ENCODE measurements around the gene ATM.

ATM gene

DNA sequence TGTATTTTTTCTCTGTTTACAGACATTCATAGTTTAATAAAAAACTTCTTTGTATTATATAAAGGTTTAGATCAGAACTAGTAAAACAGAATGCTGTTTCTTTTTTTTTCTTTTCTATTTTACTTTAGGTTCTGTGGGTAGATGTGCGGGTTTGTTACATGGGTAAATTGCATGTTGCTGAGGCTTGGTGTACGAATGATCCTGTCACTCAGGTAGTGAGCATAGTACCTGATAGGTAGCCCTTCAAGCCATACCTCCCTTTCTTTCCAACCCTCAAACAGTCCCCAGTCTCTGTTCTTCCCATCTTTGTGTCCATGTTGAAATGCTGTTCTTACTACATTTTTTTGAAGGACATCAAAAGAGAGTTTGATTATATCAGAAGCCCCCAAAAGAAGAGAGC is 3.2 kb downstream of the ATM start:
- no peak for DNase-seq (ENCODE audit: low read depth)
- H3K4me3 ChIP-seq (ENCODE audit: low read depth, low read length), result no peak overlapping the region; the same call in 1 of the 2 replicates
- TF ChIP-seq, protein P1, sequence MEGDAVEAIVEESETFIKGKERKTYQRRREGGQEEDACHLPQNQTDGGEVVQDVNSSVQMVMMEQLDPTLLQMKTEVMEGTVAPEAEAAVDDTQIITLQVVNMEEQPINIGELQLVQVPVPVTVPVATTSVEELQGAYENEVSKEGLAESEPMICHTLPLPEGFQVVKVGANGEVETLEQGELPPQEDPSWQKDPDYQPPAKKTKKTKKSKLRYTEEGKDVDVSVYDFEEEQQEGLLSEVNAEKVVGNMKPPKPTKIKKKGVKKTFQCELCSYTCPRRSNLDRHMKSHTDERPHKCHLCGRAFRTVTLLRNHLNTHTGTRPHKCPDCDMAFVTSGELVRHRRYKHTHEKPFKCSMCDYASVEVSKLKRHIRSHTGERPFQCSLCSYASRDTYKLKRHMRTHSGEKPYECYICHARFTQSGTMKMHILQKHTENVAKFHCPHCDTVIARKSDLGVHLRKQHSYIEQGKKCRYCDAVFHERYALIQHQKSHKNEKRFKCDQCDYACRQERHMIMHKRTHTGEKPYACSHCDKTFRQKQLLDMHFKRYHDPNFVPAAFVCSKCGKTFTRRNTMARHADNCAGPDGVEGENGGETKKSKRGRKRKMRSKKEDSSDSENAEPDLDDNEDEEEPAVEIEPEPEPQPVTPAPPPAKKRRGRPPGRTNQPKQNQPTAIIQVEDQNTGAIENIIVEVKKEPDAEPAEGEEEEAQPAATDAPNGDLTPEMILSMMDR (IDR thresholded peaks at IDR 0.05; ENCODE audit: low read depth, low read length, missing control alignments), result no peak

DNA sequence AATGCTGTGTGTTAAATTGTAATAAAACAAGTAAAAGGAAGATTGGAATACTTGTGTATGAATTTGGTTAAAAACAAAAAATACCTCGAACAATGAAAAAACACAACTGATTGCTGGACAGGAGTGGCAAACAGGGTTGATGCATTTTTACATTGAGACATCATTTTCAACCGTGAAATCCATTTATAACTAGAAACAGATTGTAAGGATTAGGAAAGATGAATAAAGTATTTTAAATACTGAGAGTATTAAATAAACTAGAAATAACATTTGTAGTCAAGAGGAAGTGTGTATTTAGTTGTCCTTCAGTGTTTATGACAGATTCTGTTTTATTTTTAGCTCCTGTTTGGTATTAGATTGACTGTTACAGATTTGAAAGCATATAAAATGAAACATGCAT is 5.4 kb downstream of the ATM start:
- H3K4me3 ChIP-seq (ENCODE audit: low read depth, low read length), result no peak overlapping the region
- DNase-seq (ENCODE audit: low read depth), result no peak
- TF ChIP-seq, protein P1 (IDR thresholded peaks at IDR 0.05; ENCODE audit: low read depth, low read length, missing control alignments), result no peak

DNA sequence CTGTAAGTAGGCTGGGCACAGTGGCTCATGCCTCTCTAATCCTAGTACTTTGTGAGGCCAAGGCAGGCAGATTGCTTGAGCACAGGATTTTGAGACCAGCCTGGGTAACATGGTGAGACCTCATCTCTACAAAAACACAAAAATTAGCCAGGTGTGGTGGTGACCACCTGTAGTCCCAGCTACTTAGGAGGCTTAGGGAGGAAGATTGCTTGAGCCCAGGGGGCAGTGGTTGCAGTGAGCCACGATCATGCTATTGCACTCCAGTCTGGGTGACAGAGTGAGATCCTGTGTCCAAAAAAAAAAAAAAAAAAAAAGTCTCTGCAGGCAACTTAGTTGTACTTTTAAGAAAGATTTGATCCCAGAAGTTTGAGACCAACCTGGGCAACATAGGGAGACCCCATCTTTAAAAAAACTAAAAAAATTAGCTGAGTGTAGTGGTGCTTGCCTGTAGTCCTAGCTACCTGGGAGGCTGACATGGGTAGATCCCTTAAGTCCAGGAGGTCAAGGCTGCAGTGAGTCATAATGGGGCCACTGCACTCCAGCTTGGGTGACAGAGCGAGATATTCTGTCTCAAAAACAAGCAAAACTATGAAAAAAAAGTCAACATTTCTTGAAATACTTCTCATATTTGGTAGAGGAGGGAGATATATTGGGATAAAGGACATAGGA is 10.5 kb downstream of the ATM start:
- TF ChIP-seq, protein P1 (IDR thresholded peaks at IDR 0.05; ENCODE audit: low read depth, low read length, missing control alignments), result no peak
- DNase-seq (ENCODE audit: low read depth), result no peak
- no peak overlapping the region for H3K4me3 ChIP-seq (ENCODE audit: low read depth, low read length)

DNA sequence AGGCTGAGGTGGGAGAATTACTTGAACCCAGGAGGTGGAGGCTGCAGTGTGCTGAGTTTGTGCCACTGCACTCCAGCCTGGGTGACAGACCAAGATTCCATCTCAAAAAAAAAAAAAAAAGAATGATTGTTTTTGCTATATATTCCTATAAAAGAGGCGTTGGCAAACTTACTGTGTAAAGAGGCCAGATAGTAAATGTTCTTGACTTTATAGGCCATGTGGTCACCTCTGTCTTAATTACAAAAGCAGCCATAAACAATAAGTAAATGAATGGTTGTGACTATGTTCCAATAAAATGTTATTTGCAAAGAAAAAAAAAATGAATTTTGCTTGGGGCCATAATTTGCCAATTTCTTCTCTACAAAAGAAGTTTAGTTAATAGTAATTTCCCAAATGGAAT is 12.3 kb downstream of the ATM start:
- no peak overlapping the region for H3K4me3 ChIP-seq (ENCODE audit: low read depth, low read length)
- TF ChIP-seq, protein P1 (IDR thresholded peaks at IDR 0.05; ENCODE audit: low read depth, low read length, missing control alignments), result no peak
- no peak for DNase-seq (ENCODE audit: low read depth)

DNA sequence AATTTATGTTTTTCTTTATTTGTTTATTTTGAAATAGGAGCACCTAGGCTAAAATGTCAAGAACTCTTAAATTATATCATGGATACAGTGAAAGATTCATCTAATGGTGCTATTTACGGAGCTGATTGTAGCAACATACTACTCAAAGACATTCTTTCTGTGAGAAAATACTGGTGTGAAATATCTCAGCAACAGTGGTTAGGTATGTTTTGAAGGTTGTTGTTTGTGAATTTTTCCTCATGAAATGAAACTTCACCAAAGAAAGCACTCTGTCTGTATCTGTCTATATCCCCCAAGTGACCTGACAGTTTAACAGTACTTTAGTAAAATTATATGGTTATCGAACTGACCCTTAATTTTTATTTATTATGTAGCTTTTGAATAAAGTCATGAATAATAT is 12.8 kb downstream of the ATM start:
- DNase-seq (ENCODE audit: low read depth), result no peak
- TF ChIP-seq, protein P1 (IDR thresholded peaks at IDR 0.05; ENCODE audit: low read depth, low read length, missing control alignments), result no peak
- H3K4me3 ChIP-seq (ENCODE audit: low read depth, low read length), result no peak overlapping the region

DNA sequence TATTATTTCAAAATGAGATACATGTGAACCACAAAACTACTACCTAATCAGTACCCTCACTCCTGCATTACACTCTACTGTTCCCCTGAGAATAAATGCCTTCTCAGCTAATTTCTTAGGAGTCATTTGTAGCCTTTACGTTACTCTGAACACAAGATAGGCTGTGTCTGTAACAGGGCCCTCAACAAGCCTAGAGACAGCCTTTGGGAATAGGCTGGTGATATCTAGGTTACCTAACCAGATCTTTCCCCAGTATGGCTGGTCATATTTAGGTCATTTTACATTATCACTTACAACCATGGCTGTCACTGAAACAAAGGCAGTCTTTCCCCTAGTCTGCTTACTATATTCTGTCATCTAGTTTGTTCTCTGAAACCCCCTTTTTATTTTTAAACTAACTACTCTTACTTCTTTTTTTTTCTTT is 14.2 kb downstream of the ATM start:
- no peak overlapping the region; the same call in 1 of the 2 replicates for H3K4me3 ChIP-seq (ENCODE audit: low read depth, low read length)
- TF ChIP-seq, protein P1 (IDR thresholded peaks at IDR 0.05; ENCODE audit: low read depth, low read length, missing control alignments), result no peak
- DNase-seq (ENCODE audit: low read depth), result no peak

DNA sequence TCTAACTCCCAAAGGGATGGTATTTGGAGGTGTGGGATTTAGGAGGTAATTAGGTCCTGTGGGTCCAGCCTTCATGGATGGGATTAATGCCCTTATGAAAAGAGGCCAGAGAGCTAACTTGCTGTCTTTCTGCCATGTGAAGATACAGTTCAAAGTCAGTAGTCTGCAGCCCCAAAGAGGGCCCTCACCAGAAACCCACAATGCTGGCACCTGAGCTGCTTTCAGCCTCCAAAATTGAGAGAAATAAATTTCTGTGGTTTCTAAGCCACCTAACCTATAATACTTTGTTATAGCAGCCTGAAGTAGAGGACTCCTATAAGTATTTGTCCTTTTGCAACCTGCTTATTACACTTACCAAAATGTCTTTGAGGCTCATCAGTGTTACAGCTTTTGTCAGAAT is 16.2 kb downstream of the ATM start:
- no peak overlapping the region for H3K4me3 ChIP-seq (ENCODE audit: low read depth, low read length)
- DNase-seq (ENCODE audit: low read depth), result no peak
- TF ChIP-seq, protein P1 (IDR thresholded peaks at IDR 0.05; ENCODE audit: low read depth, low read length, missing control alignments), result no peak
